Renal cortex interstitium (tissue), 11 donors: ENCODE measurements around the gene SNED1. TPM values are rescaled to one million over a fixed set of nuclear protein-coding genes. Genes with fewer than 3 reads are reported as not detected.
"Not testable (repeated sequence)": the region's sequence is repeated elsewhere in the genome, so short reads cannot be mapped to it uniquely, and the experiment has no call there.

Source experiments
- DNase-seq, 11 donors: peaks; one replicate each; pipeline ENCODE4 v3.0.0-alpha.2; 2013; ENCODE audit warnings: low read depth in 9 of 11, low spot score in 4 of 11; ENCODE audit errors: extremely low read depth in 1 of 11
- polyA plus RNA-seq, 3 donors: library from polyadenylated mRNA; unstranded; fragments of 120-200 nt; gene quantifications; one replicate each; pipeline ENCODE4 v1.2.1, GENCODE V29; 2013; ENCODE audit not compliant: insufficient read length in 3 of 3

SNED1 gene
- polyA plus RNA-seq, 3 donors, result 6.1 to 13.9 (median 8.1) TPM

DNA sequence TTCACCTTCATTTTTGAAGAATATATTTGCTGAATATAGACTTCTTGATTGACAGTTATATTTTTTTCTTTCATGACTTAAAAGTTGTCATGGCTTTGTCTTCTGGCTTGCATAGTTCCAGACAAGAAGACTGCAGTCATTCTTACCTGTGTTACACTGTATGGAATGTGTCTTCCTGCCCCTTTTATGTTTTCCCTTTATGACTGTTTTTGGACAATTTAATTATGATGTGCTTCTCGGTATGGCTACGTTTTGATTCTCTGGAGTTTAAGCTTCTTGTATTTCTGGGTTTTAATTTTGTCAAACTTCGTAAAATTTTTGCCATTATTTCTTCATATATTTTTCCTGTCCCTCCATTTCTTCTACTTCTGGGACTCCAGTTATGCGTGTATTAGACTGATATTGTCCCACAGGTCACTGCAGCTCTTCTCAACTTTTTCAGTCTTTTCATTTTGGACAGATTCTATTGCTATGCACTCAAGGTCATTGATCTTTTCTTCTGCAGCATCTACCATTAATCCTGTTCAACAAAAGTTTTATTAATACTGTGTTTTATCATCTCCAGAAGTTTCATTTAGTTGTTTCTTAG, 86.5 kb downstream of the SNED1 start:
- DNase-seq, result no peak

- DNase-seq, result no peak
Observed at GRCh38 chr2:241087420-241088268, 89.2 kb downstream of the SNED1 start.

- DNase-seq, result no peak
Observed at GRCh38 chr2:241088376-241088775, 90.0 kb downstream of the SNED1 start.

GRCh38 chr2:241088791-241089732, 90.6 kb downstream of the SNED1 start:
- DNase-seq, result no peak

DNA sequence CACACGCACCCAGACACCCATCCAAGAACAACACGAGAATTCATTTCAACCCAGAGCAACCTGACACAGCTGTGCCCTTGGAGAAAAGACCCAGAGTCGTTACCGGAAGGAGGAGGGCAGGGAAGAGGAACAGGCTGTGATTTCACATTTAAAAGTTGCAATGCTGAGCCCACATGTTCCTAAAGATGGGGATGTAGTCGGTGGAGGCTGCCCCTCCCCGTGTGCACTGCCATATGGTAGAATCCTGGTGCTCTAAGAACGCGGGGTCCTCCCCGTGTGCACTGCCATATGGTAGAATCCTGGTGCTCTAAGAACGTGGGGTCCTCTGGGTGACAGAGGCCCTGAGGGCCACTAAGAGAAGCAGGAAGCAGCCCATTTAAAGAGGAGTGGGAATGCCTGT, 92.8 kb downstream of the SNED1 start:
- no peak for DNase-seq

- DNase-seq, result no peak
Observed at GRCh38 chr2:241091734-241092445, 93.5 kb downstream of the SNED1 start.

GRCh38 chr2:241092677-241093076, 94.3 kb downstream of the SNED1 start:
- DNase-seq, result no peak

DNA sequence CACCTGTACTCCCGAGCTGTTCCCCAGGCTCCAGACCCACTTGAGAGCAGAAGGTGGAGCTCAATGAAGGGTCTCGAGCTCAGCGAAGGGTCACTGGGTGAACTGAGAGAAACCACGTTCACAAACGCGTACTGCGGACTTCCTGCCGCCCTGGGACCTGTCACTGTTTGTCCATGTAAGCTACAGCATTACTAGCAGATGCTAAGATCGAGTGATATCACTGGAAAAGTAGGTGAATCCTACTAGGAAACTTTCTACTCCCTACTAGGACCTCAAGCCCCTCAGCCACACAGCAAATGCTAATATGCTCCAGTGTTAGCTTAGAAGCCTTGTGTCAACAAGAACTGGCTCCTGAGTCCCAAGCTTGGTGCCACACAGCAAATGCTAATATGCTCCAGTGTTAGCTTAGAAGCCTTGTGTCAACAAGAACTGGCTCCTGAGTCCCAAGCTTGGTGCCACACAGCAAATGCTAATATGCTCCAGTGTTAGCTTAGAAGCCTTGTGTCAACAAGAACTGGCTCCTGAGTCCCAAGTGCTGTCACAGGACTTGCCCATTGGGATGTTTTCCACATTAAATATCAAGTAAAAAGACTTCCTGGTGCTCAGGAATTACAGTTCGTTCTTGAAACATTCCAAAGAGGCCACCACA, 94.8 kb downstream of the SNED1 start:
- DNase-seq, result not testable (repeated sequence)

- no peak for DNase-seq
Observed at GRCh38 chr2:241094172-241094571, 95.8 kb downstream of the SNED1 start.

DNA sequence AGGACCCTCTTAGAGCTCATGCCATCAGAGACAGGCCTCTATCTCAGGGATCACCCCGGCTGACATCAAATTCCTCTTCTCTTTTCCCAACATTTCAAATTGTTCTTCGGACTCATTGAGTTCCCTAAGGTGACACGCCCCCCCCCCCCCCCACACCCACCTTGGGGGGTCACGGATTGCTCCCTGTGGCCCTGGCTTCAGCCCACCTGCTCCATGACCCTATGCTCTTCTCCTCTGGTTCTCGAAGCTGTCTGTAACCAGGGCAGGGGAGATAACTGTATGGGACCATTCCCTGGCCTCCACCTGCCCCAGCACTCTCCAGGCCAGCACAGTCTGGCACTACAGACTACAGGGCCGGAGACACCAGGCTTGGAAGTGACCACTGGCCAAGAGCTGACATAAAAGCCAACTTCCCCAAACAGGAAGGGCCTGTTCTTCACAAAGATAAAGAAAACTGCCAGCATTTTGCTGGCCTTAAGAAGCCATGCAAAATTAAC, 96.6 kb downstream of the SNED1 start:
- no peak for DNase-seq

GRCh38 chr2:241095594-241096290, 97.3 kb downstream of the SNED1 start:
- no peak for DNase-seq

DNA sequence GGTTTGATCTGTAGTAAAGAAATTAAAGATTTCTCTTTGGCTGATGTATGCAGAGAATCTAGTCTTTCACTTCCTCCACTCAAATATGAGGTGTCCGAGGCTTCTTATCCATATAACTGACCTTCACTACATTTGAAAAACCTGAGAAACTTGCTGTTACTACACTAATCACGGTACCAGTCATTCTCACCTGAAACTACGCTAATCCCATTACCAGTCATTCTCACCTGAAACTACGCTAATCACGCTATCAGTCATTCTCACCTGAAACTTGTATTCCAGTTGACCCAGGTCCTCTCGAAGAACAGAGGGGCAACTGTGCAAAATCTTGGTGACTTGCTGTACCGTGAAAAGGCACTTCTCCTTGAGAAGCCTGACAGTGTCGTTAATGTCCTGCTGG, 98.6 kb downstream of the SNED1 start:
- DNase-seq, result no peak

GRCh38 chr2:241099246-241099645, 100.8 kb downstream of the SNED1 start:
- no peak for DNase-seq

- DNase-seq, result peak; percentile 50 to 86 (median 80)
Observed at GRCh38 chr2:241102239-241102803, 103.9 kb downstream of the SNED1 start, which contains the start of gene MTERF4. Gene MTERF4 (minus strand): TSS chr2:241102287. CDS start chr2:241102273, 14 bp downstream.

DNA sequence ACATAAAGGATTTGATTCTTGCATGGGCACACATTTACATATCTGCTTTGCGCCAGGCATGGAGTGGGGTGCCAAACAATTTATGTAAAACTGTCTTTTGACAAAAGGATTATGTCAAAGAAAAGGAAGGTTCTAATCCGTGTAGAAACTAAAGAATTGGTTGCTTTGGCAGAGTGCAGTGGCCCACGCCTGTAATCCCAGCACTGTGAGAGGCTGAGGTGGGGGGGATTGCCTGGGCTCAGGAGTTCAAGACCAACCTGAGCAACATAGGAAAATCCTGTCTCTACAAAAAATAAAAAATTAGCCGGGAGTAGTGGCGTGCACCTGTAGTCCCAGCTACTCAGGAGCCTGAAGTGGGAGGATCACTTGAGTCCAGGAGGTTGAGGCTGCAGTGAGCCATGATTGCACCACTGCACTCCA, 104.8 kb downstream of the SNED1 start:
- no peak for DNase-seq

DNA sequence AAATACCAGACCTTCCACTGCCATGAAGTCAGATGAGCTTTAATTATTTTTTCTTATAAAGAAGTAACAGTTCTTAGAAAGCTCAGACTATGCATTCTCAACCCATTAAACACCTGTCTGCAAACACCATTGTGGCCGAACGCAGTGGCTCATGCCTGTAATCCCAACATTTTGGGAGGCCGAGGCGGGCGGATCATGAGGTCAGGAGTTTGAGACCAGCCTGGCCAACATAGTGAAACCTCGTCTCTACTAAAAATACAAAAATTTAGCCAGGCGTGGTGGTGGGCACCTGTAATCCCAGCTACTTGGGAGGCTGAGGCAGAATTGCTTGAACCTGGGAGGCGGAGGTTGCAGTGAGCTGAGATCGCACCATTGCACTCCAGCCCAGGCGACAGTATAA, 106.2 kb downstream of the SNED1 start:
- not testable (repeated sequence) for DNase-seq

DNA sequence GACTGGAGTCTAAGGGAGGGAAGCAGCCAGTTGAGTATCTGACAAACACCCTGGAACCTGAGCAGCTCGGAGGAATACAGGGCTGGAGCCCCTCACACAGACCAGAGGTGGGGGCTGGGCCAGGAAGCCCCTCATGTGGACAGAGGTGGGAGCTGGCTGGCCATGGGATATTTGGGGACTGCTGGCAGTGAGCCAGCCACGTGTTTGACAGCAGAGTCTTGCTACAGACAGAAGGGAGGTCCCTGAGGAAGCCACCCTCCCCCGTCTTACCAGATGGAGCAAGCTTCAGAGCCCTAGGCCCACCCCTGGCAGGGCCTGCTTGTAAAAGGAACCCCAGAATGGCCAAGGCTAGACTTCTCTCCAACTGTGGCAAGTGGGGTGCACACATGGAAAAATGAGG, 107.2 kb downstream of the SNED1 start:
- DNase-seq, result no peak
